Measurements from ENCODE around the gene ABCC6. TPM values are rescaled to one million over a fixed set of nuclear protein-coding genes. Genes with fewer than 3 reads are reported as not detected.

The ABCC6 gene
- total RNA-seq, 1 experiment from 2014 or later = 44.6 TPM

- ChIA-PET POLR2A (no interaction called here), CTCF (no interaction called here)
- no peaks in the 10 kb centered on the region for H3K9me3 ChIP-seq
- H3K4me1 Mint-ChIP-seq (ENCODE audit: low read depth, unreplicated experiment) = no peaks in the 10 kb centered on the region
- H3K36me3 ChIP-seq (ENCODE audit: control insufficient read depth, insufficient read depth, low read length) = no peaks in the 10 kb centered on the region
- H3K4me3 Mint-ChIP-seq (ENCODE audit: unreplicated experiment) = no peak overlapping the region
- H3K4me1 ChIP-seq = no peaks in the 10 kb centered on the region
- H3K27me3 ChIP-seq (replicated peaks; ENCODE audit: control insufficient read depth, insufficient read depth, low read length) = no peaks in the 10 kb centered on the region
- no TSS peak for BruUV-seq (replicated peaks)
- H3K27ac Mint-ChIP-seq (ENCODE audit: unreplicated experiment) = no peak overlapping the region
- no peaks in the 10 kb centered on the region for H3K27me3 Mint-ChIP-seq (ENCODE audit: insufficient read depth, unreplicated experiment)
- intact Hi-C loops (cut with micrococcal nuclease; ENCODE audit: unreplicated experiment) = no loop called here
- DNase-seq = no peak
- H3K36me3 Mint-ChIP-seq (ENCODE audit: insufficient read depth, unreplicated experiment) = peaks cover 42% of the 10 kb centered on the region
- no peak overlapping the region for H3K4me3 ChIP-seq (ENCODE audit: low read depth, low read length)
- TF ChIP-seq, protein P1, sequence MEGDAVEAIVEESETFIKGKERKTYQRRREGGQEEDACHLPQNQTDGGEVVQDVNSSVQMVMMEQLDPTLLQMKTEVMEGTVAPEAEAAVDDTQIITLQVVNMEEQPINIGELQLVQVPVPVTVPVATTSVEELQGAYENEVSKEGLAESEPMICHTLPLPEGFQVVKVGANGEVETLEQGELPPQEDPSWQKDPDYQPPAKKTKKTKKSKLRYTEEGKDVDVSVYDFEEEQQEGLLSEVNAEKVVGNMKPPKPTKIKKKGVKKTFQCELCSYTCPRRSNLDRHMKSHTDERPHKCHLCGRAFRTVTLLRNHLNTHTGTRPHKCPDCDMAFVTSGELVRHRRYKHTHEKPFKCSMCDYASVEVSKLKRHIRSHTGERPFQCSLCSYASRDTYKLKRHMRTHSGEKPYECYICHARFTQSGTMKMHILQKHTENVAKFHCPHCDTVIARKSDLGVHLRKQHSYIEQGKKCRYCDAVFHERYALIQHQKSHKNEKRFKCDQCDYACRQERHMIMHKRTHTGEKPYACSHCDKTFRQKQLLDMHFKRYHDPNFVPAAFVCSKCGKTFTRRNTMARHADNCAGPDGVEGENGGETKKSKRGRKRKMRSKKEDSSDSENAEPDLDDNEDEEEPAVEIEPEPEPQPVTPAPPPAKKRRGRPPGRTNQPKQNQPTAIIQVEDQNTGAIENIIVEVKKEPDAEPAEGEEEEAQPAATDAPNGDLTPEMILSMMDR (IDR thresholded peaks at IDR 0.05; ENCODE audit: insufficient read depth in 1 of 2, low read depth in 1 of 2, low read length in 1 of 2, severe bottlenecking in 1 of 2, unreplicated experiment in 1 of 2) = no peak
- H3K9me3 Mint-ChIP-seq (ENCODE audit: unreplicated experiment) = no peaks in the 10 kb centered on the region
These were observed 81.4 kb downstream of the ABCC6 start for GRCh38 chr16:16141784-16142396.

- no peaks in the 10 kb centered on the region for H3K27me3 ChIP-seq (replicated peaks; ENCODE audit: control insufficient read depth, insufficient read depth, low read length)
- BruUV-seq (replicated peaks) = no TSS peak
- ChIA-PET CTCF (no interaction called here), POLR2A (no interaction called here)
- H3K4me1 Mint-ChIP-seq (ENCODE audit: low read depth, unreplicated experiment) = no peaks in the 10 kb centered on the region
- TF ChIP-seq, protein P1 (IDR thresholded peaks at IDR 0.05; ENCODE audit: insufficient read depth in 1 of 2, low read depth in 1 of 2, low read length in 1 of 2, severe bottlenecking in 1 of 2, unreplicated experiment in 1 of 2) = no peak
- no peaks in the 10 kb centered on the region for H3K4me1 ChIP-seq
- H3K4me3 Mint-ChIP-seq (ENCODE audit: unreplicated experiment) = no peak overlapping the region
- H3K27me3 Mint-ChIP-seq (ENCODE audit: insufficient read depth, unreplicated experiment) = no peaks in the 10 kb centered on the region
- no peaks in the 10 kb centered on the region for H3K36me3 ChIP-seq (ENCODE audit: control insufficient read depth, insufficient read depth, low read length)
- no peak overlapping the region for H3K27ac Mint-ChIP-seq (ENCODE audit: unreplicated experiment)
- no peak for DNase-seq
- intact Hi-C loops (cut with micrococcal nuclease; ENCODE audit: unreplicated experiment) = no loop called here
- H3K36me3 Mint-ChIP-seq (ENCODE audit: insufficient read depth, unreplicated experiment) = peaks cover 42% of the 10 kb centered on the region
- H3K9me3 Mint-ChIP-seq (ENCODE audit: unreplicated experiment) = no peaks in the 10 kb centered on the region
- H3K9me3 ChIP-seq = no peaks in the 10 kb centered on the region
- H3K4me3 ChIP-seq (ENCODE audit: low read depth, low read length) = no peak overlapping the region
These were observed 82.2 kb downstream of the ABCC6 start for GRCh38 chr16:16141141-16141540.

DNA sequence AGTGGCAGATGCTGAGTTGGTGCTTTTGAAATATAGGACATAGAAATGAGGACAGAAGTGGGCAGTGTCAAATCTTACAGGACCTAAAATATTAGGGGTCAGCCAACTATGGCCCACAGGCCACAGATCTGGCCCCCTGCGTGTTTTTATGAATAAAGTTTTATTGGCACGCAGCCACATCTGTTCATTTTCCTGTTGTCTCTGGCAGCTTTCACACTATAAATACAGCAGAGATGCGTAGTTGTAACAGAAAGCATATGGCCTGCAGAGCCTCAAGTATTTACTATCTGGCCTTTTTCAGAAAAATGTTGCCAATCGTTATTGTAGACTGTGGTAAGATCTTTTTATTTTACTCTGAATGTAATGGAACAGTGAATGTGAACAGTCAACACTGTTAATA is 82.8 kb downstream of the ABCC6 start:
- Mint-ChIP-seq H3K9me3 (ENCODE audit: unreplicated experiment) (no peaks in the 10 kb centered on the region), H3K27me3 (ENCODE audit: insufficient read depth, unreplicated experiment) (no peaks in the 10 kb centered on the region), H3K4me3 (ENCODE audit: unreplicated experiment) (no peak overlapping the region), H3K27ac (ENCODE audit: unreplicated experiment) (no peak overlapping the region), H3K36me3 (ENCODE audit: insufficient read depth, unreplicated experiment) (peaks cover 39% of the 10 kb centered on the region), H3K4me1 (ENCODE audit: low read depth, unreplicated experiment) (no peaks in the 10 kb centered on the region)
- no peaks in the 10 kb centered on the region for H3K9me3 ChIP-seq
- CTCF ChIA-PET = no interaction called here
- TF ChIP-seq, protein P1 (IDR thresholded peaks at IDR 0.05; ENCODE audit: insufficient read depth in 1 of 2, low read depth in 1 of 2, low read length in 1 of 2, severe bottlenecking in 1 of 2, unreplicated experiment in 1 of 2) = no peak
- POLR2A ChIA-PET = no interaction called here
- H3K4me3 ChIP-seq (ENCODE audit: low read depth, low read length) = no peak overlapping the region
- BruUV-seq (replicated peaks) = no TSS peak
- intact Hi-C loops (cut with micrococcal nuclease; ENCODE audit: unreplicated experiment) = no loop called here
- no peaks in the 10 kb centered on the region for H3K36me3 ChIP-seq (ENCODE audit: control insufficient read depth, insufficient read depth, low read length)
- H3K27me3 ChIP-seq (replicated peaks; ENCODE audit: control insufficient read depth, insufficient read depth, low read length) = no peaks in the 10 kb centered on the region
- no peak for DNase-seq
- H3K4me1 ChIP-seq = no peaks in the 10 kb centered on the region

Measured in Caco-2 (cell line).